Epithelial cell of proximal tubule (primary cell): ENCODE results near the gene TM9SF4. TPM values are rescaled to one million over a fixed set of nuclear protein-coding genes. Genes with fewer than 3 reads are reported as not detected.

Source experiments
- DNase-seq: peaks from one replicate; pipeline ENCODE4 v3.0.0-alpha.2; 2011; ENCODE audit warnings: low read depth
- H3K4me3 ChIP-seq: 2 replicates; pipeline ENCODE4 v1.5.1; 2011; ENCODE audit warnings: low read depth, mild to moderate bottlenecking, low read length
- CTCF ChIP-seq: conservative IDR thresholded peaks from 2 replicates; pipeline ENCODE4 v1.5.1; 2012; ENCODE audit warnings: low read depth, mild to moderate bottlenecking, low read length
- total RNA-seq: library from RNA; depleted of rRNA; stranded (reverse); fragments of >200 nt; gene quantifications from 2 replicates; pipeline ENCODE4 v1.2.3, GENCODE V29; 2015

TM9SF4 gene
- total RNA-seq, 1 donor from 2014 or later = 25.7 TPM

GRCh38 chr20:32213870-32214269 lies 104.4 kb downstream of the TM9SF4 start:
- no peak overlapping the region for H3K4me3 ChIP-seq
- DNase-seq = no peak
- no peak for TF ChIP-seq CTCF

- H3K4me3 ChIP-seq = no peak overlapping the region
- no peak for DNase-seq
- no peak for TF ChIP-seq CTCF
Observed at GRCh38 chr20:32215147-32215546, 105.6 kb downstream of the TM9SF4 start.

GRCh38 chr20:32215729-32216128 lies 106.2 kb downstream of the TM9SF4 start:
- no peak overlapping the region for H3K4me3 ChIP-seq
- no peak for TF ChIP-seq CTCF

GRCh38 chr20:32216179-32217142 lies 106.9 kb downstream of the TM9SF4 start:
- no peak for DNase-seq
- no peak for TF ChIP-seq CTCF
- H3K4me3 ChIP-seq = no peak overlapping the region

More at GRCh38 chr20:32215729-32216128, 106.2 kb downstream of the TM9SF4 start:
- no peak for DNase-seq

Other genes starting within 250 kb of the TM9SF4 start
- gene DUSP15, start 239.2 kb upstream of the TM9SF4 start, total RNA-seq = not detected in 2 replicates
- not detected in 2 replicates for gene TTLL9, start 239.1 kb upstream of the TM9SF4 start, total RNA-seq
- 16.5 and 17.8 TPM in 2 replicates for gene PDRG1, start 157.7 kb upstream of the TM9SF4 start, total RNA-seq
- under 0.01 and 0.17 TPM in 2 replicates for gene XKR7, start 141.6 kb upstream of the TM9SF4 start, total RNA-seq
- not detected in 2 replicates for gene CCM2L, start 99.3 kb upstream of the TM9SF4 start, total RNA-seq
- gene HCK, start 57.5 kb upstream of the TM9SF4 start, total RNA-seq = not detected in 2 replicates
- gene PLAGL2, start 98.0 kb downstream of the TM9SF4 start, total RNA-seq = 7.8 and 9.0 TPM in 2 replicates
- gene POFUT1, start 98.2 kb downstream of the TM9SF4 start, total RNA-seq = 23.8 and 45.9 TPM in 2 replicates
- 19.0 and 22.8 TPM in 2 replicates for gene KIF3B, start 167.9 kb downstream of the TM9SF4 start, total RNA-seq
- gene ASXL1, start 248.6 kb downstream of the TM9SF4 start, total RNA-seq = 20.7 and 34.2 TPM in 2 replicates